Loucy (cell line): Measurements from ENCODE around the gene FXYD7.
A peak's percentile ranks its signal among the peaks of the same experiment; 100 is the strongest.

ENCODE experiments used
- H2AFZ ChIP-seq: fragments of 200-600 bp; sonication (generic); 2 replicates; pipeline ENCODE4 v1.6.0; 2016; ENCODE audit warnings: antibody characterized with exemption, mild to moderate bottlenecking, low read length, moderate library complexity
- H3F3A ChIP-seq: fragments of 200-600 bp; 2 replicates; pipeline ENCODE4 v1.6.0; 2016; ENCODE audit warnings: antibody characterized with exemption, low read depth, mild to moderate bottlenecking
- H3K27me3 ChIP-seq: fragments of 200-600 bp; sonication (generic); 2 replicates; pipeline ENCODE4 v1.6.1; 2014; ENCODE audit warnings: low read length, mild to moderate bottlenecking; ENCODE audit not compliant: insufficient read depth, poor library complexity, severe bottlenecking
- H3K36me3 ChIP-seq: fragments of 200-600 bp; sonication (generic); 2 replicates; pipeline ENCODE4 v1.6.1; 2016; ENCODE audit warnings: low read length; ENCODE audit not compliant: insufficient read depth
- H3K4me1 ChIP-seq: fragments of 200-600 bp; sonication (generic); 2 replicates; pipeline ENCODE4 v1.5.1; 2014; ENCODE audit warnings: low read length, mild to moderate bottlenecking; ENCODE audit not compliant: insufficient read depth, poor library complexity, severe bottlenecking
- H3K4me2 ChIP-seq: fragments of 200-600 bp; sonication (generic); 2 replicates; pipeline ENCODE4 v1.6.0; 2014; ENCODE audit warnings: antibody characterized with exemption, low read length, low read depth, mild to moderate bottlenecking; ENCODE audit not compliant: poor library complexity, severe bottlenecking
- H3K4me3 ChIP-seq: fragments of 200-600 bp; sonication (generic); 2 replicates; pipeline ENCODE4 v1.5.1; 2014; ENCODE audit warnings: low read length, mild to moderate bottlenecking, mixed read lengths; ENCODE audit not compliant: poor library complexity, severe bottlenecking
- H3K79me2 ChIP-seq: fragments of 200-600 bp; sonication (generic); 2 replicates; pipeline ENCODE4 v1.6.1; 2014; ENCODE audit warnings: low read length; ENCODE audit not compliant: insufficient read depth
- H3K9ac ChIP-seq: fragments of 200-600 bp; sonication (generic); 2 replicates; pipeline ENCODE4 v1.6.0; 2014; ENCODE audit warnings: mild to moderate bottlenecking, low read depth, low read length, moderate library complexity; ENCODE audit not compliant: poor library complexity, severe bottlenecking
- H3K9me2 ChIP-seq: fragments of 200-600 bp; sonication (generic); replicated peaks from 2 replicates; pipeline ENCODE4 v1.6.1; 2016; ENCODE audit warnings: low read depth, low read length, mixed read lengths
- H3K9me3 ChIP-seq: fragments of 200-600 bp; sonication (generic); 2 replicates; pipeline ENCODE4 v1.6.1; 2014; ENCODE audit warnings: mild to moderate bottlenecking, antibody characterized with exemption, low read length, low read depth; ENCODE audit not compliant: insufficient read depth
- H4K20me1 ChIP-seq: fragments of 200-600 bp; sonication (generic); 2 replicates; pipeline ENCODE4 v1.6.0; 2014; ENCODE audit warnings: antibody characterized with exemption, low read length, mild to moderate bottlenecking; ENCODE audit not compliant: insufficient read depth, poor library complexity, severe bottlenecking
- EZH2phosphoT487 ChIP-seq: fragments of 200-600 bp; IDR thresholded peaks from 2 replicates; pipeline ENCODE4 v1.6.1; 2018; ENCODE audit warnings: antibody characterized with exemption, mild to moderate bottlenecking, moderate library complexity, borderline replicate concordance
- TF ChIP-seq, protein P1 (sequence below): fragments of 200-600 bp; sonication (generic); conservative IDR thresholded peaks from 2 replicates; pipeline ENCODE4 v1.5.1; 2014; ENCODE audit warnings: mild to moderate bottlenecking, antibody characterized with exemption, low read length

FXYD7 gene

DNA sequence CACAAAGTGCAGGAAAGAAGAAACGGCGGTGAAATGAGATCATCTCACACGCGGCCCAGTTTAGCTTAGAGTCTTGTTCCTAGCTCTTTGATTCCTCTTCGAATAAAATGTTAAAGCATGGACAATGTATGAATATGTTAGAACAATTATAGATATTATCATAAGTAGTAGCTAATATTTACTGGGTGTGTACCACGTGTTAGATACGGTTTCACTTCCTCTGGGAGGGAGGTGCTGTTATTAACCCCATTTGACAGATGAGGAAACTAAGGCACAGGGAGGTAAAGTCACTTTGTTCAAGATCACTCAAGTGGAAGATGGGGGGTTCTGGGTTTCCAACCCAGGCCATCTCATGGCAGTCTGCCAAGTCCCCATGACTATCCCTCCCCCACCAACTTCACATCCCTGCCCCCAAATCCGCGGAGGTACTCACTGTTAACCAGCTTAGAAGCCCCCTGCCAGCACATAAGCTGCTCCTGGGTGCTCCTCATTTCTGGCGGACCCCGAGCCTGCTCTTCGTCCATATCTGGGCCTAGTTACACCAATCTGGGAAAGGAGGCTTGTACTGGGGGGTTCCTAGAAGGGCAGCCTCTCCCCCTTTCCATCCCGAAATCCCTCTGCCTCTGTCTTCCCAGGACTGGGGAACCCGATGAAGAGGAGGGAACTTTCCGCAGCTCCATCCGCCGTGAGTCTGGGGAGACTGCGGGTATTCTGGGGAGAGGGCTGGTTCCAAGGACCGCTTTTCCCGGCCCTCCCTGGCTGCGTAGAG is 1.0 kb upstream of the FXYD7 start:
- no peaks in the 10 kb centered on the region for H4K20me1 ChIP-seq
- H3K4me1 ChIP-seq = peaks cover 9% of the 10 kb centered on the region
- H3K9me2 ChIP-seq = no peaks in the 10 kb centered on the region
- H3K9me3 ChIP-seq = no peaks in the 10 kb centered on the region
- no peaks in the 10 kb centered on the region for H3K79me2 ChIP-seq
- no peaks in the 10 kb centered on the region for H3K36me3 ChIP-seq
- H3K9ac ChIP-seq = no peak overlapping the region
- TF ChIP-seq EZH2phosphoT487 = no peak
- TF ChIP-seq, protein P1, sequence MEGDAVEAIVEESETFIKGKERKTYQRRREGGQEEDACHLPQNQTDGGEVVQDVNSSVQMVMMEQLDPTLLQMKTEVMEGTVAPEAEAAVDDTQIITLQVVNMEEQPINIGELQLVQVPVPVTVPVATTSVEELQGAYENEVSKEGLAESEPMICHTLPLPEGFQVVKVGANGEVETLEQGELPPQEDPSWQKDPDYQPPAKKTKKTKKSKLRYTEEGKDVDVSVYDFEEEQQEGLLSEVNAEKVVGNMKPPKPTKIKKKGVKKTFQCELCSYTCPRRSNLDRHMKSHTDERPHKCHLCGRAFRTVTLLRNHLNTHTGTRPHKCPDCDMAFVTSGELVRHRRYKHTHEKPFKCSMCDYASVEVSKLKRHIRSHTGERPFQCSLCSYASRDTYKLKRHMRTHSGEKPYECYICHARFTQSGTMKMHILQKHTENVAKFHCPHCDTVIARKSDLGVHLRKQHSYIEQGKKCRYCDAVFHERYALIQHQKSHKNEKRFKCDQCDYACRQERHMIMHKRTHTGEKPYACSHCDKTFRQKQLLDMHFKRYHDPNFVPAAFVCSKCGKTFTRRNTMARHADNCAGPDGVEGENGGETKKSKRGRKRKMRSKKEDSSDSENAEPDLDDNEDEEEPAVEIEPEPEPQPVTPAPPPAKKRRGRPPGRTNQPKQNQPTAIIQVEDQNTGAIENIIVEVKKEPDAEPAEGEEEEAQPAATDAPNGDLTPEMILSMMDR = no peak
- peak overlapping the region; percentile 58; the same call in 1 of the 2 replicates for H2AFZ ChIP-seq
- peak overlapping the region; percentile 50 for H3K4me3 ChIP-seq
- H3K4me2 ChIP-seq = peak overlapping the region; percentile 62
- no peaks in the 10 kb centered on the region for H3F3A ChIP-seq
- no peaks in the 10 kb centered on the region for H3K27me3 ChIP-seq

DNA sequence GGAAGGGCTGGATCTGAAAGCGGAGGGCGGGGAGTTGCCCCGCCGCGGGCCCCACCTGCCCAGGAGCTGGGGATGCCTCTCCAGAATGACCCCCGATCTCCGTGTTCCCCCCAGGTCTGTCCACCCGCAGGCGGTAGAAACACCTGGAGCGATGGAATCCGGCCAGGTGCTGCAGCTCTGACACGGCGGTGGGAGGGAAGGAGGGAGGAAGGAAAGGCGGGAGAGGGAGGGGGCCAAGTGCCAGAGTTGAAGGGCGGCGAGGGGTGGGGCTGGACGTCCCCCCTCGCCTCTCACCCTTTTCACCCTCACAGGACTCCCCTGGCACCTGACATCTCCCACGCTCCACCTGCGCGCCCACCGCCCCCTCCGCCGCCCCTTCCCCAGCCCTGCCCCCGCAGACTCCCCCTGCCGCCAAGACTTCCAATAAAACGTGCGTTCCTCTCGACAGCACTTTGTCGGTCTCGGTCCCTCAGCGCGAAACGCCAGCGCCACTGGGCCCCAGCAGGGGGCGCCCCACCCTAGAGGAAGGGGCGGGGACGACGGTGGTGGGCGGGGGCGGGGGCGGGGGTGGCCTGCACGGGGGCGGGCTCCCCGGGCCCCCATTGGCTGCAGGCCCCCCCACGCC is 337 bp upstream of the FXYD7 start:
- Histone ChIP-seq H3K4me2 (peak overlapping the region; percentile 62), H3K79me2 (no peaks in the 10 kb centered on the region), H2AFZ (peak overlapping the region; percentile 30; the same call in 1 of the 2 replicates), H3K9me2 (no peaks in the 10 kb centered on the region), H3F3A (no peaks in the 10 kb centered on the region), H4K20me1 (no peaks in the 10 kb centered on the region), H3K4me1 (peaks cover 9% of the 10 kb centered on the region), H3K4me3 (peak overlapping the region; percentile 50), H3K36me3 (no peaks in the 10 kb centered on the region), H3K9ac (no peak overlapping the region), H3K9me3 (no peaks in the 10 kb centered on the region), H3K27me3 (no peaks in the 10 kb centered on the region)
- no peak for TF ChIP-seq EZH2phosphoT487
- TF ChIP-seq, protein P1 = peak; percentile 45

DNA sequence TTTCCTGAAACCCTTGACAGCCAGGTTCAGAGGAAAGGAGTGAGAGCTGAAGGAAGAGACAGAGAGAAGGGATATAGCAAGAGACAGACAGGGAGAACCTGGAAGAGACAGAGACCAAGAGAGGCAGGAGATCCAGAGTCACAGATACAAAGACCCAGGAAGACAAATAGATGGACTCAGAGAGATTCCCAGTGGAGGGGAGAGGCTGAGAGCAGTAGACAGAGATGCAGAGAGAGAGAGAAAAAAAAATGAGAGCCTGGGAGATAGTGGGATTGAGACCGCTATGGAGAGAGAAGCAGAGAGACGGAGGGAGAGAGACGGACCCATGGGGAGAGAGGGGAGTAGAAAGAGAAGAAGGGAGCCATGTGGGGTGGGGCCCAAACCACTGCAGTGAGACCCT is 763 bp downstream of the FXYD7 start:
- no peak overlapping the region for H3K4me3 ChIP-seq
- no peaks in the 10 kb centered on the region for H3K9me3 ChIP-seq
- no peak overlapping the region for H3K4me2 ChIP-seq

More for the DNA sequence above, 763 bp downstream of the FXYD7 start:
- no peaks in the 10 kb centered on the region for H3K27me3 ChIP-seq
- peaks cover 9% of the 10 kb centered on the region for H3K4me1 ChIP-seq
- TF ChIP-seq EZH2phosphoT487 = no peak
- TF ChIP-seq, protein P1 = no peak
- H2AFZ ChIP-seq = no peak overlapping the region
- H3K36me3 ChIP-seq = no peaks in the 10 kb centered on the region
- H3K9me2 ChIP-seq = no peaks in the 10 kb centered on the region
- H3F3A ChIP-seq = no peaks in the 10 kb centered on the region
- no peak overlapping the region for H3K9ac ChIP-seq
- H3K79me2 ChIP-seq = no peaks in the 10 kb centered on the region
- H4K20me1 ChIP-seq = no peaks in the 10 kb centered on the region
